Measurements from ENCODE around the gene ANKDD1B.
"Not testable (repeated sequence)": the region's sequence is repeated elsewhere in the genome, so short reads cannot be mapped to it uniquely, and the experiment has no call there.

Gene ANKDD1B

GRCh38 chr5:75662061-75662460, 50.8 kb downstream of the ANKDD1B start:
- DNase-seq, result no peak

- DNase-seq, result no peak
Observed at GRCh38 chr5:75663579-75664284, 52.5 kb downstream of the ANKDD1B start.

- DNase-seq, result no peak
Observed at GRCh38 chr5:75664979-75665378, 53.7 kb downstream of the ANKDD1B start.

GRCh38 chr5:75666801-75667200, 55.5 kb downstream of the ANKDD1B start:
- no peak for DNase-seq

GRCh38 chr5:75667586-75667985, 56.3 kb downstream of the ANKDD1B start:
- DNase-seq, result no peak

GRCh38 chr5:75668445-75668844, 57.2 kb downstream of the ANKDD1B start:
- DNase-seq, result no peak

GRCh38 chr5:75668977-75669689, 57.9 kb downstream of the ANKDD1B start:
- DNase-seq, result peak; percentile 22

GRCh38 chr5:75670577-75670976, 59.3 kb downstream of the ANKDD1B start:
- no peak for DNase-seq

- DNase-seq, result no peak
Observed at GRCh38 chr5:75671506-75671905, 60.3 kb downstream of the ANKDD1B start.

GRCh38 chr5:75672616-75673015, 61.4 kb downstream of the ANKDD1B start:
- no peak for DNase-seq

GRCh38 chr5:75675783-75676182, 64.5 kb downstream of the ANKDD1B start:
- DNase-seq, result no peak

- no peak for DNase-seq
Observed at GRCh38 chr5:75677607-75678006, 66.4 kb downstream of the ANKDD1B start.

GRCh38 chr5:75678155-75678554, 66.9 kb downstream of the ANKDD1B start:
- no peak for DNase-seq

GRCh38 chr5:75681125-75681830, 70.0 kb downstream of the ANKDD1B start:
- DNase-seq, result no peak

GRCh38 chr5:75685141-75685540, 73.9 kb downstream of the ANKDD1B start:
- DNase-seq, result no peak

- DNase-seq, result no peak
Observed at GRCh38 chr5:75686480-75686879, 75.2 kb downstream of the ANKDD1B start.

- DNase-seq, result no peak
Observed at GRCh38 chr5:75690669-75691068, 79.4 kb downstream of the ANKDD1B start.

- DNase-seq, result no peak
Observed at GRCh38 chr5:75694781-75695180, 83.5 kb downstream of the ANKDD1B start.

GRCh38 chr5:75695472-75696351, 84.5 kb downstream of the ANKDD1B start:
- DNase-seq, result not testable (repeated sequence)

- no peak for DNase-seq
Observed at GRCh38 chr5:75701856-75702255, 90.6 kb downstream of the ANKDD1B start.

GRCh38 chr5:75706016-75706415, 94.8 kb downstream of the ANKDD1B start:
- no peak for DNase-seq

GRCh38 chr5:75706775-75707174, 95.5 kb downstream of the ANKDD1B start:
- no peak for DNase-seq
